Measurements from ENCODE around the gene COG1.

COG1 gene

DNA sequence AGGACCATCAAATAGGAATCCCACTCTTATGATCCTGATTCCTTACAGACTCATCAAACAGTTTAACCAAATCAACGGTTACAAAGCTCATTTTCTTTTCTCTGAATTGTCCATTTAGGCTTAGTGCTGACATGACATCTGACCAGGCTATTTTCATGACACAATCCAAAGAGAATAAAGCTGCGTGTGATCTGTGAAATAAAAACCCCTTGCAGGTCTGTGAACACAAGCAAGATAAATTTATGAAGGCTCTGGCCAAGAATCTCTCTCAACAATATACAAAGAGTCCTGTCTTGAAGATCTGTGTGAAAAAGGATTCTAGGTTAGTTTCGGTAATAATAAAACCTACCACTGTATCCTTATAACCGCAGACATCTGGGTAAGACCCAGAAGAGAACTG is 22.0 kb downstream of the COG1 start:
- H4K20me1 ChIP-seq (ENCODE audit: insufficient read depth, low read length): no peaks in the 10 kb centered on the region
- no peak overlapping the region for H3K4me3 ChIP-seq (ENCODE audit: low read depth, low read length, poor library complexity, severe bottlenecking)
- H3K27me3 ChIP-seq (ENCODE audit: insufficient read depth, low read length): no peaks in the 10 kb centered on the region
- H3K36me3 ChIP-seq (ENCODE audit: insufficient read depth, low read length): peaks cover 32% of the 10 kb centered on the region; the same call in 1 of the 2 replicates
- no peak overlapping the region for H3K27ac ChIP-seq (ENCODE audit: low read depth, low read length, poor library complexity, severe bottlenecking)
- TF ChIP-seq, protein P1, sequence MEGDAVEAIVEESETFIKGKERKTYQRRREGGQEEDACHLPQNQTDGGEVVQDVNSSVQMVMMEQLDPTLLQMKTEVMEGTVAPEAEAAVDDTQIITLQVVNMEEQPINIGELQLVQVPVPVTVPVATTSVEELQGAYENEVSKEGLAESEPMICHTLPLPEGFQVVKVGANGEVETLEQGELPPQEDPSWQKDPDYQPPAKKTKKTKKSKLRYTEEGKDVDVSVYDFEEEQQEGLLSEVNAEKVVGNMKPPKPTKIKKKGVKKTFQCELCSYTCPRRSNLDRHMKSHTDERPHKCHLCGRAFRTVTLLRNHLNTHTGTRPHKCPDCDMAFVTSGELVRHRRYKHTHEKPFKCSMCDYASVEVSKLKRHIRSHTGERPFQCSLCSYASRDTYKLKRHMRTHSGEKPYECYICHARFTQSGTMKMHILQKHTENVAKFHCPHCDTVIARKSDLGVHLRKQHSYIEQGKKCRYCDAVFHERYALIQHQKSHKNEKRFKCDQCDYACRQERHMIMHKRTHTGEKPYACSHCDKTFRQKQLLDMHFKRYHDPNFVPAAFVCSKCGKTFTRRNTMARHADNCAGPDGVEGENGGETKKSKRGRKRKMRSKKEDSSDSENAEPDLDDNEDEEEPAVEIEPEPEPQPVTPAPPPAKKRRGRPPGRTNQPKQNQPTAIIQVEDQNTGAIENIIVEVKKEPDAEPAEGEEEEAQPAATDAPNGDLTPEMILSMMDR (IDR thresholded peaks at IDR 0.05; ENCODE audit: low read length): no peak
- no peak for TF ChIP-seq EZH2 (IDR thresholded peaks at IDR 0.05; ENCODE audit: borderline replicate concordance, low read length)
- H3K9me3 ChIP-seq (ENCODE audit: low read length): no peaks in the 10 kb centered on the region
- no peaks in the 10 kb centered on the region for H3F3A ChIP-seq (ENCODE audit: insufficient read depth, low read length)
- no peak overlapping the region for H2AFZ ChIP-seq (ENCODE audit: low read length)
- no peak overlapping the region for H3K9ac ChIP-seq (ENCODE audit: low read length)
- no peaks in the 10 kb centered on the region for H3K4me1 ChIP-seq (ENCODE audit: insufficient read depth, low read length, severe bottlenecking)
- no peak overlapping the region for H3K4me2 ChIP-seq (ENCODE audit: low read length)
- H3K9me2 ChIP-seq (ENCODE audit: low read depth, low read length): no peaks in the 10 kb centered on the region
- no peaks in the 10 kb centered on the region; the same call in 1 of the 2 replicates for H3K79me2 ChIP-seq (ENCODE audit: insufficient read depth, low read length)

DNA sequence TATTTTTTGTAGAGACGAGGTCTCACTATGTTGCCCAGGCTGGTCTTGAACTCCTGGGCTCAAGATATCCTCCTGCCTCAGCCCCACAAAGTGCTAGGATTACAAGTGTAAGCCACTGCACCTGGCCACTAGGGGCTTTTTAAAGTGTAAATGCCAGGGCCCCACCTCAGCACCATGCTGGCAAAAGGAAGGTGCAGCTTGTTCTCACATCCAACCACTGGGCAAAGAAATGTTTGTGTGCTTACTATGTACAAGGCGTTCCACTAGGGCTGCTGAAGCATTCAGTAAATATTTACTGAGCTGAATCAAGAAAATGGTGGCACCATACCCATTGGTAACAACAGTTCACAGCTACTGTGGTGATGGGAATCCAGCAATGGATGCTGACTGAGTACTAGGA is 22.6 kb downstream of the COG1 start:
- peaks cover 29% of the 10 kb centered on the region; the same call in 1 of the 2 replicates for H3K36me3 ChIP-seq (ENCODE audit: insufficient read depth, low read length)
- no peak for TF ChIP-seq EZH2 (IDR thresholded peaks at IDR 0.05; ENCODE audit: borderline replicate concordance, low read length)
- TF ChIP-seq, protein P1 (IDR thresholded peaks at IDR 0.05; ENCODE audit: low read length): peak; percentile 32; the same call in 1 of the 2 replicates
- H2AFZ ChIP-seq (ENCODE audit: low read length): no peak overlapping the region
- H3K9ac ChIP-seq (ENCODE audit: low read length): no peak overlapping the region
- H3K9me3 ChIP-seq (ENCODE audit: low read length): no peaks in the 10 kb centered on the region
- H3K4me3 ChIP-seq (ENCODE audit: low read depth, low read length, poor library complexity, severe bottlenecking): no peak overlapping the region
- no peaks in the 10 kb centered on the region for H3F3A ChIP-seq (ENCODE audit: insufficient read depth, low read length)
- no peaks in the 10 kb centered on the region for H3K27me3 ChIP-seq (ENCODE audit: insufficient read depth, low read length)
- H4K20me1 ChIP-seq (ENCODE audit: insufficient read depth, low read length): no peaks in the 10 kb centered on the region
- H3K9me2 ChIP-seq (ENCODE audit: low read depth, low read length): no peaks in the 10 kb centered on the region
- H3K79me2 ChIP-seq (ENCODE audit: insufficient read depth, low read length): no peaks in the 10 kb centered on the region; the same call in 1 of the 2 replicates
- H3K4me1 ChIP-seq (ENCODE audit: insufficient read depth, low read length, severe bottlenecking): no peaks in the 10 kb centered on the region
- H3K4me2 ChIP-seq (ENCODE audit: low read length): no peak overlapping the region
- H3K27ac ChIP-seq (ENCODE audit: low read depth, low read length, poor library complexity, severe bottlenecking): no peak overlapping the region

DNA sequence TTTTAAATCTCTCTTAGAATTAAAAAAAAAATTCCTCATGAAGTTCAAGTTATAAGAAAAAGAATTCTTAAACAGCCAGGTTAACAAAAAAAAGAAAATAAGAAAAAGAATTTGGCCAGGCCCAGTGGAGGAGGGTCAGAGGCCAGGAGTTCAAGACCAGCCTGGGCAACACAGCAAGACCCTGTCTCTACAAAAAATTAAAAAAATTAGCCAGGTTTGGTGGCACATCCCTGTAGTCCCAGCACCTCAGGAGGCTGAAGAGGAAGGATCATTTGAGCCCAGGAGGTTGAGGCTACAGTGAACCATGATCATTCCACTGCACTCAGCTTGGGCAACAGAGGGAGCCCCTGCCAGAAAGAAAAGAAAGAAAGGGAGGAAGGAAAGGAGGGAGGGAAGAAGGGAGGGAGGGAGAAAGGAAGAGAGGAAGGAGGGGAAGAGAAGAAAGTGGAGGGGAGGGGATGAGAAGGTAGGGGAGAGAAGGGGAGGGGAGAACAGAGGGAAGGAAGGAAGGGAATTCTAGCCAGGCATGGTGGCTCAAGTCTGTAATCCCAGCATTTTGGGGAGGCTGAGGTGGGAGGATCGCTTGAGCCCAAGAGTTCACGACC is 30.9 kb downstream of the COG1 start:
- H3K27ac ChIP-seq (ENCODE audit: low read depth, low read length, poor library complexity, severe bottlenecking): no peak overlapping the region
- TF ChIP-seq, protein P1 (IDR thresholded peaks at IDR 0.05; ENCODE audit: low read length): no peak
- no peak for TF ChIP-seq EZH2 (IDR thresholded peaks at IDR 0.05; ENCODE audit: borderline replicate concordance, low read length)
- no peaks in the 10 kb centered on the region for H3K27me3 ChIP-seq (ENCODE audit: insufficient read depth, low read length)
- peaks cover 18% of the 10 kb centered on the region; the same call in 1 of the 2 replicates for H3K36me3 ChIP-seq (ENCODE audit: insufficient read depth, low read length)
- H2AFZ ChIP-seq (ENCODE audit: low read length): no peak overlapping the region
- peaks cover 21% of the 10 kb centered on the region for H3K4me1 ChIP-seq (ENCODE audit: insufficient read depth, low read length, severe bottlenecking)
- no peaks in the 10 kb centered on the region for H4K20me1 ChIP-seq (ENCODE audit: insufficient read depth, low read length)
- H3K4me3 ChIP-seq (ENCODE audit: low read depth, low read length, poor library complexity, severe bottlenecking): no peak overlapping the region
- H3K79me2 ChIP-seq (ENCODE audit: insufficient read depth, low read length): peaks cover 35% of the 10 kb centered on the region
- no peak overlapping the region for H3K9ac ChIP-seq (ENCODE audit: low read length)
- H3K4me2 ChIP-seq (ENCODE audit: low read length): no peak overlapping the region
- H3K9me2 ChIP-seq (ENCODE audit: low read depth, low read length): no peaks in the 10 kb centered on the region
- no peaks in the 10 kb centered on the region; the same call in 1 of the 2 replicates for H3F3A ChIP-seq (ENCODE audit: insufficient read depth, low read length)
- no peaks in the 10 kb centered on the region for H3K9me3 ChIP-seq (ENCODE audit: low read length)

Data from OCI-LY1 (cell line).